ENCODE results near the gene BMI1. TPM values are rescaled to one million over a fixed set of nuclear protein-coding genes. Genes with fewer than 3 reads are reported as not detected.

Gene BMI1
- total RNA-seq, 2 experiments from 2014 or later, result 58.8 to 63.5 TPM

GRCh38 chr10:22332116-22332692 is 11.3 kb downstream of the BMI1 start:
- Mint-ChIP-seq H3K36me3 (peaks cover 18% of the 10 kb centered on the region), H3K27me3 (peaks cover 22% of the 10 kb centered on the region), H3K4me1 (ENCODE audit: low read depth) (peaks cover 29% of the 10 kb centered on the region), H3K4me3 (no peak overlapping the region), H3K9me3 (peaks cover 3% of the 10 kb centered on the region), H3K27ac (peak overlapping the region; percentile 54)
- intact Hi-C loops (cut with micrococcal nuclease), result no loop called here
- ChIA-PET CTCF (interaction anchor here (0.6 to 1.3 kb wide), 2 partner anchors 8 to 9 kb away, joined by 5 read pairs; no protein-coding TSS in a partner anchor), POLR2A (interaction anchor here (0.8 kb wide), 1 partner anchor 16 kb away, joined by 3 read pairs; the partner anchor contains the start of gene COMMD3)
- DNase-seq, result no peak

- peak overlapping the region; percentile 54 for H3K27ac Mint-ChIP-seq
- H3K9me3 Mint-ChIP-seq, result peaks cover 3% of the 10 kb centered on the region
- H3K4me1 Mint-ChIP-seq (ENCODE audit: low read depth), result peaks cover 29% of the 10 kb centered on the region
- ChIA-PET POLR2A (no interaction called here), CTCF (no interaction called here)
- H3K36me3 Mint-ChIP-seq, result peaks cover 15% of the 10 kb centered on the region
- intact Hi-C loops (cut with micrococcal nuclease), result loop anchor here (1.0 kb wide), 1 partner anchor 8 kb away; no protein-coding TSS in a partner anchor
- H3K4me3 Mint-ChIP-seq, result peak overlapping the region; percentile 55
- peak; percentile 24 for DNase-seq
- H3K27me3 Mint-ChIP-seq, result peaks cover 30% of the 10 kb centered on the region
Observed at GRCh38 chr10:22333167-22333974, 12.5 kb downstream of the BMI1 start.

- Mint-ChIP-seq H3K27ac (peak overlapping the region; percentile 54), H3K4me3 (peak overlapping the region; percentile 55), H3K36me3 (peaks cover 15% of the 10 kb centered on the region), H3K9me3 (peaks cover 3% of the 10 kb centered on the region), H3K27me3 (peaks cover 36% of the 10 kb centered on the region), H3K4me1 (ENCODE audit: low read depth) (peaks cover 31% of the 10 kb centered on the region)
- ChIA-PET POLR2A (no interaction called here), CTCF (no interaction called here)
- intact Hi-C loops (cut with micrococcal nuclease), result loop anchor here (1.0 kb wide), 1 partner anchor 9 kb away; no protein-coding TSS in a partner anchor
- DNase-seq, result no peak
Observed at GRCh38 chr10:22333975-22334282, 13.0 kb downstream of the BMI1 start.

GRCh38 chr10:22334414-22335172 is 13.7 kb downstream of the BMI1 start:
- Mint-ChIP-seq H3K27ac (no peak overlapping the region), H3K4me1 (ENCODE audit: low read depth) (peaks cover 31% of the 10 kb centered on the region), H3K9me3 (peaks cover 3% of the 10 kb centered on the region), H3K27me3 (peaks cover 35% of the 10 kb centered on the region), H3K36me3 (peaks cover 10% of the 10 kb centered on the region), H3K4me3 (peak overlapping the region; percentile 76)
- intact Hi-C loops (cut with micrococcal nuclease), result no loop called here
- POLR2A ChIA-PET, result no interaction called here
- DNase-seq, result no peak
- CTCF ChIA-PET, result no interaction called here

GRCh38 chr10:22335173-22335933 is 14.5 kb downstream of the BMI1 start:
- peaks cover 36% of the 10 kb centered on the region for H3K27me3 Mint-ChIP-seq
- H3K4me1 Mint-ChIP-seq (ENCODE audit: low read depth), result peaks cover 35% of the 10 kb centered on the region
- H3K36me3 Mint-ChIP-seq, result peaks cover 9% of the 10 kb centered on the region
- peak overlapping the region; percentile 76 for H3K4me3 Mint-ChIP-seq
- intact Hi-C loops (cut with micrococcal nuclease), result no loop called here
- H3K9me3 Mint-ChIP-seq, result peaks cover 3% of the 10 kb centered on the region
- peak; percentile 80 for DNase-seq
- ChIA-PET CTCF (no interaction called here), POLR2A (no interaction called here)
- peak overlapping the region; percentile 72 for H3K27ac Mint-ChIP-seq

- intact Hi-C loops (cut with micrococcal nuclease), result no loop called here
- H3K4me3 Mint-ChIP-seq, result no peak overlapping the region
- H3K9me3 Mint-ChIP-seq, result peaks cover 3% of the 10 kb centered on the region
- DNase-seq, result no peak
- POLR2A ChIA-PET, result interaction anchor here (0.6 to 1.5 kb wide), 6 partner anchors 14 to 798 kb away, joined by 3 to 5 read pairs (median 3); partner anchors contain the start of gene COMMD3
- H3K27ac Mint-ChIP-seq, result no peak overlapping the region
- peaks cover 6% of the 10 kb centered on the region for H3K36me3 Mint-ChIP-seq
- H3K27me3 Mint-ChIP-seq, result peaks cover 50% of the 10 kb centered on the region
- H3K4me1 Mint-ChIP-seq (ENCODE audit: low read depth), result peaks cover 28% of the 10 kb centered on the region
- CTCF ChIA-PET, result no interaction called here
Observed at GRCh38 chr10:22338185-22338900, 17.4 kb downstream of the BMI1 start.

GRCh38 chr10:22338931-22339330 is 18.0 kb downstream of the BMI1 start:
- peak overlapping the region; percentile 38 for H3K27ac Mint-ChIP-seq
- no peaks in the 10 kb centered on the region for H3K9me3 Mint-ChIP-seq
- no peak overlapping the region for H3K4me3 Mint-ChIP-seq
- peaks cover 22% of the 10 kb centered on the region for H3K4me1 Mint-ChIP-seq (ENCODE audit: low read depth)
- ChIA-PET POLR2A (interaction anchor here (0.6 to 1.5 kb wide), 4 partner anchors 15 to 799 kb away, joined by 3 to 5 read pairs (median 4); partner anchors contain the start of gene COMMD3), CTCF (interaction anchor here (1.3 to 1.5 kb wide), 2 partner anchors 23 to 27 kb away, joined by 3 to 7 read pairs; partner anchors contain the start of gene COMMD3)
- intact Hi-C loops (cut with micrococcal nuclease), result no loop called here
- H3K27me3 Mint-ChIP-seq, result peaks cover 51% of the 10 kb centered on the region
- DNase-seq, result no peak
- H3K36me3 Mint-ChIP-seq, result peaks cover 2% of the 10 kb centered on the region

GRCh38 chr10:22339761-22340328 is 18.9 kb downstream of the BMI1 start:
- CTCF ChIA-PET, result interaction anchor here (0.6 to 1.5 kb wide), 8 partner anchors 8 to 346 kb away, joined by 3 to 7 read pairs (median 4); partner anchors contain the start of gene COMMD3

GRCh38 chr10:22340329-22341189 is 19.7 kb downstream of the BMI1 start:
- DNase-seq, result peak; percentile 70
- Mint-ChIP-seq H3K27ac (peak overlapping the region; percentile 87), H3K4me3 (peak overlapping the region; percentile 83), H3K27me3 (peaks cover 60% of the 10 kb centered on the region), H3K36me3 (peaks cover 5% of the 10 kb centered on the region), H3K9me3 (no peaks in the 10 kb centered on the region), H3K4me1 (ENCODE audit: low read depth) (peaks cover 25% of the 10 kb centered on the region)
- intact Hi-C loops (cut with micrococcal nuclease), result loop anchor here (1.0 to 2.0 kb wide), 7 partner anchors 16 to 338 kb away; partner anchors contain the start of gene DNAJC1
- CTCF ChIA-PET, result interaction anchor here (0.6 to 1.5 kb wide), 8 partner anchors 9 to 346 kb away, joined by 3 to 7 read pairs (median 4); partner anchors contain the start of gene COMMD3
- POLR2A ChIA-PET, result interaction anchor here (0.6 to 2.1 kb wide), 13 partner anchors 16 to 337 kb away, joined by 3 to 13 read pairs (median 4); partner anchors contain the start of genes COMMD3 and DNAJC1

More at GRCh38 chr10:22339761-22340328, 18.9 kb downstream of the BMI1 start:
- Mint-ChIP-seq H3K4me1 (ENCODE audit: low read depth) (peaks cover 26% of the 10 kb centered on the region), H3K4me3 (peak overlapping the region; percentile 83), H3K36me3 (peaks cover 5% of the 10 kb centered on the region), H3K9me3 (no peaks in the 10 kb centered on the region), H3K27me3 (peaks cover 60% of the 10 kb centered on the region), H3K27ac (peak overlapping the region; percentile 87)
- DNase-seq, result no peak
- intact Hi-C loops (cut with micrococcal nuclease), result loop anchor here (1.0 to 2.0 kb wide), 7 partner anchors 15 to 337 kb away; partner anchors contain the start of gene DNAJC1
- POLR2A ChIA-PET, result interaction anchor here (0.6 to 2.1 kb wide), 13 partner anchors 15 to 336 kb away, joined by 3 to 13 read pairs (median 4); partner anchors contain the start of genes COMMD3 and DNAJC1
